ENCODE data around the gene PIP4K2C. TPM values are rescaled to one million over a fixed set of nuclear protein-coding genes. Genes with fewer than 3 reads are reported as not detected.

Gene PIP4K2C
- total and polyA plus RNA-seq, 3 donors from 2014 or later = 47.6 to 78.0 (median 54.6) TPM

DNA sequence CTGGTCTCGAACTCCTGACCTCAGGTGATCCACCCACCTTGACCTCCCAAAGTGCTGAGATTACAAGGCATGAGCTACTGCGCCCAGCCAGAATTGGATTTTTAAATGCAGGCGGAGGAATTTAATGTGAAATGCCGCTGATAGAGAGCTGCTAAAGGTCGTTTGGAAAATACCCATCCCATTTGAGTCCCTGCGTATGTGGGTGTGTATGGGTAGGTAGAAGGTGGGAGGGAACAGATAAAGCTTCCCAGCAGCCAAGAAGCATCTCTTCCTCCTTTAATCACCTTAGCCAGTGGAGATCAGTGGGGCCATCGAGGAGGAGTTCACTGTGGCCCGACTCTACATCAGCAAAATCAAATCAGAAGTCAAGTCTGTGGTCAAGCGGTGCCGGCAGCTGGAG lies 16.2 kb upstream of the PIP4K2C start:
- intact Hi-C loops (cut with DNase I; ENCODE audit: low total_unique reads) = no loop called here
- no peaks in the 10 kb centered on the region for H3K36me3 ChIP-seq (ENCODE audit: low read depth, missing control alignments)
- no peaks in the 10 kb centered on the region for H3K9me3 ChIP-seq
- H3K4me1 ChIP-seq = no peaks in the 10 kb centered on the region
- H3K4me3 ChIP-seq = no peak overlapping the region
- 85 to 86% methylated on average over 10 of the region's 10 CpGs for WGBS, 2 donors
- no peaks in the 10 kb centered on the region for H3K27me3 ChIP-seq
- no peak for DNase-seq
- TF ChIP-seq, protein P1, sequence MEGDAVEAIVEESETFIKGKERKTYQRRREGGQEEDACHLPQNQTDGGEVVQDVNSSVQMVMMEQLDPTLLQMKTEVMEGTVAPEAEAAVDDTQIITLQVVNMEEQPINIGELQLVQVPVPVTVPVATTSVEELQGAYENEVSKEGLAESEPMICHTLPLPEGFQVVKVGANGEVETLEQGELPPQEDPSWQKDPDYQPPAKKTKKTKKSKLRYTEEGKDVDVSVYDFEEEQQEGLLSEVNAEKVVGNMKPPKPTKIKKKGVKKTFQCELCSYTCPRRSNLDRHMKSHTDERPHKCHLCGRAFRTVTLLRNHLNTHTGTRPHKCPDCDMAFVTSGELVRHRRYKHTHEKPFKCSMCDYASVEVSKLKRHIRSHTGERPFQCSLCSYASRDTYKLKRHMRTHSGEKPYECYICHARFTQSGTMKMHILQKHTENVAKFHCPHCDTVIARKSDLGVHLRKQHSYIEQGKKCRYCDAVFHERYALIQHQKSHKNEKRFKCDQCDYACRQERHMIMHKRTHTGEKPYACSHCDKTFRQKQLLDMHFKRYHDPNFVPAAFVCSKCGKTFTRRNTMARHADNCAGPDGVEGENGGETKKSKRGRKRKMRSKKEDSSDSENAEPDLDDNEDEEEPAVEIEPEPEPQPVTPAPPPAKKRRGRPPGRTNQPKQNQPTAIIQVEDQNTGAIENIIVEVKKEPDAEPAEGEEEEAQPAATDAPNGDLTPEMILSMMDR (IDR thresholded peaks at IDR 0.05) = no peak
- no peak for TF ChIP-seq POLR2A (IDR thresholded peaks at IDR 0.05)
- H3K27ac ChIP-seq = no peak overlapping the region

DNA sequence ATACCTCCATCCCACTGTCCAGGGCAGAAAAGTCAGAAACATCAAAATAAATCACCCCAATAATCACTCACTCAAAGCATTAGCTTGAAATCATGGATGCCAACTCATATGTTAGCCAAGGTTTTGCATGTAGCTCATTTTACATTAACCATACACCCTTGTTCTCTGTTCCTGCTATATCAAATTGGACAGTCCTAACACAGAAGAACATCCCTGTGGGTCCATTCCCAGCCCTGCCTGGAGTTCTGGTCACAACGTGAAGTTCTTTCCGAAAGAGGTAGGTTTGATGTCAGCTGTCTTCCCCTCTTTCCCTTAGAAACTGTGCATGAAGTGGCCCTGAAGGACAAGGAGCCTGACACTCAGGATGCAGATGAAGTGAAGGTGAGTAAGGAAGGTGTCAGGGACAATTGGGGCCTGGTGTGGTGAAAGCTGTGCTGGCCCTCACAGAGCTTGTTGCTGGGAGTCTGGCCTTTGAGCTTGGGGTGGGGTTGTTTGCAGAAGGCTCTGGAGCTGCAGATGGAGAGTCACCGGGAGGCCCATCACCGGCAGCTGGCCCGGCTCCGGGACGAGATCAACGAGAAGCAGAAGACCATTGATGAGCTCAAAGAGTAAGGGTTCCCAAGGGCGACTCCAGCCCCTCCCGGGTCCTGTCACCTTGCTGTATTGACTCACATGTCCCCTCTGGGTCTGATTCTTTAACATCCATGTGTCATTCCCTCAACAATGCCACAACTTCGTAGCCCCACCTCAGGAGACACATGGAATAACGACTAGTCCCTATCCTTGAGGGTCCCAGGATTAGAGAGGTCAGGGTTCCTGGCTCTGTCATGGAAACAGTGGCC lies 15.0 kb upstream of the PIP4K2C start:
- no peak for DNase-seq
- Histone ChIP-seq H3K27me3 (no peaks in the 10 kb centered on the region), H3K4me3 (no peak overlapping the region), H3K36me3 (ENCODE audit: low read depth, missing control alignments) (no peaks in the 10 kb centered on the region), H3K9me3 (no peaks in the 10 kb centered on the region), H3K27ac (no peak overlapping the region), H3K4me1 (no peaks in the 10 kb centered on the region)
- TF ChIP-seq, protein P1 (IDR thresholded peaks at IDR 0.05) = no peak
- no peak for TF ChIP-seq POLR2A (IDR thresholded peaks at IDR 0.05)
- intact Hi-C loops (cut with DNase I; ENCODE audit: low total_unique reads) = no loop called here
- 78 to 91% methylated on average over 12 of the region's 12 CpGs for WGBS, 2 donors

DNA sequence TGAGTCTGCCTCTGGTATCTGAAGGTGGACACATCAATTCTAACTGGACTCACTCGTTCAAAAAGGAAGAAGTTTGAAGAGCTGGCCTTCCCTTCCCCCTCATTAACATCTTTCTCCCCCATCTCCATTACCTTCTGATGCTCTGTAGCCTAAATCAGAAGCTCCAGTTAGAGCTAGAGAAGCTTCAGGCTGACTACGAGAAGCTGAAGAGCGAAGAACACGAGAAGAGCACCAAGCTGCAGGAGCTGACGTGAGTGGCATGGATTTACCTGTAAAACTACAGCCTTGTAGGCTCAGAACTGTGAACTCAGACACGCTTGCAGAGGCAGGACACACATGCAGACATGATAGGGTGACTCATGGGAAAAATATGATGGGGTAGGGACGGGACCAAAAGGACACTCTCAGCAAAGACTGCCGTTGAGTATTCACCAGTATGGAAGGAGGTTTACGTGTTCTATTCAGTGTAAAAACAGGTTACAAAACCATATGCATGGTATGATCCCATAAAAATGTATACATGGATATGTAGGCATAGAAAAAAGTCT lies 14.3 kb upstream of the PIP4K2C start:
- Histone ChIP-seq H3K9me3 (no peaks in the 10 kb centered on the region), H3K4me3 (no peak overlapping the region), H3K27me3 (no peaks in the 10 kb centered on the region), H3K4me1 (no peaks in the 10 kb centered on the region), H3K27ac (no peak overlapping the region), H3K36me3 (ENCODE audit: low read depth, missing control alignments) (no peaks in the 10 kb centered on the region)
- intact Hi-C loops (cut with DNase I; ENCODE audit: low total_unique reads) = no loop called here
- TF ChIP-seq POLR2A (IDR thresholded peaks at IDR 0.05) = no peak
- TF ChIP-seq, protein P1 (IDR thresholded peaks at IDR 0.05) = no peak
- 89 to 91% methylated on average over 9 of the region's 9 CpGs for WGBS, 2 donors
- DNase-seq = no peak

DNA sequence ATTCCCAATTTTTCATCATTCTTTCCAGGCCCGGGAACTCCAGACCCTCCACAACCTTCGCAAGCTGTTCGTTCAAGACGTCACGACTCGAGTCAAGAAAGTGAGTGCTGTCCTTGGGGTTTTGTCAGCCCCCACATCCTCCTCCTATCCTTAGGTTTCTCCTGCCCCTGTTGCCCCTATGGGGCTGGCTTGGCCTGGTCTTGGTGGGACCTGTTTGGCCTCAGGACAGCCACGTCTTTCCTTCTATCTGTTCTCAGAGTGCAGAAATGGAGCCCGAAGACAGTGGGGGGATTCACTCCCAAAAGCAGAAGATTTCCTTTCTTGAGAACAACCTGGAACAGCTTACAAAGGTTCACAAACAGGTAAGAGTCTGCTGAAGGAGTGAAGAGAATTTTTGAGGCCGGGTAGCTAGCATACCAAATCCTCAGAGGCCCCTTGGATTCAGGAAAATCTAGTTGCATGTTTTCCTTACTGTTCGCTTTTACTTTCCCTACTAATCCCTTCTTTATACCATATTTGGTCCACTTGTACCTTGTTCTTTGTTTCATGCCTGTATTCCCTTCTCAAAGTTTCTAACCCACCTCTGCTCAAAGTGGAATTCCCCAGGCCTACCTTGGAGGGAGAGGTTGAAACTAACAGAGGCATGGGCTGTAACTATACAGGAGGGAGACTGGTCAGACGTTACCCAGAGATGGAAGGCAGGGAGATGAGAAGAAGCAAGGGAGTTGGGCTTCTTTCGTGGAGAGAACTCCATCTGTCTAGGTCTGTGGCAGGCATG lies 12.8 kb upstream of the PIP4K2C start:
- WGBS, 2 donors = 88 to 91% methylated on average over 12 of the region's 12 CpGs
- intact Hi-C loops (cut with DNase I; ENCODE audit: low total_unique reads) = no loop called here
- H3K9me3 ChIP-seq = no peaks in the 10 kb centered on the region

More for the DNA sequence above, 12.8 kb upstream of the PIP4K2C start:
- Histone ChIP-seq H3K27ac (no peak overlapping the region), H3K27me3 (no peaks in the 10 kb centered on the region), H3K4me3 (no peak overlapping the region), H3K4me1 (no peaks in the 10 kb centered on the region), H3K36me3 (ENCODE audit: low read depth, missing control alignments) (no peaks in the 10 kb centered on the region)
- DNase-seq = no peak
- TF ChIP-seq, protein P1 (IDR thresholded peaks at IDR 0.05) = no peak
- TF ChIP-seq POLR2A (IDR thresholded peaks at IDR 0.05) = no peak
